Measurements from ENCODE around the gene TAMALIN. TPM values are rescaled to one million over a fixed set of nuclear protein-coding genes. Genes with fewer than 3 reads are reported as not detected.

The TAMALIN gene
- polyA plus RNA-seq, 2 of the 4 experiments (the other 2 are of a cell fraction): 0.30 to 0.35 TPM

DNA sequence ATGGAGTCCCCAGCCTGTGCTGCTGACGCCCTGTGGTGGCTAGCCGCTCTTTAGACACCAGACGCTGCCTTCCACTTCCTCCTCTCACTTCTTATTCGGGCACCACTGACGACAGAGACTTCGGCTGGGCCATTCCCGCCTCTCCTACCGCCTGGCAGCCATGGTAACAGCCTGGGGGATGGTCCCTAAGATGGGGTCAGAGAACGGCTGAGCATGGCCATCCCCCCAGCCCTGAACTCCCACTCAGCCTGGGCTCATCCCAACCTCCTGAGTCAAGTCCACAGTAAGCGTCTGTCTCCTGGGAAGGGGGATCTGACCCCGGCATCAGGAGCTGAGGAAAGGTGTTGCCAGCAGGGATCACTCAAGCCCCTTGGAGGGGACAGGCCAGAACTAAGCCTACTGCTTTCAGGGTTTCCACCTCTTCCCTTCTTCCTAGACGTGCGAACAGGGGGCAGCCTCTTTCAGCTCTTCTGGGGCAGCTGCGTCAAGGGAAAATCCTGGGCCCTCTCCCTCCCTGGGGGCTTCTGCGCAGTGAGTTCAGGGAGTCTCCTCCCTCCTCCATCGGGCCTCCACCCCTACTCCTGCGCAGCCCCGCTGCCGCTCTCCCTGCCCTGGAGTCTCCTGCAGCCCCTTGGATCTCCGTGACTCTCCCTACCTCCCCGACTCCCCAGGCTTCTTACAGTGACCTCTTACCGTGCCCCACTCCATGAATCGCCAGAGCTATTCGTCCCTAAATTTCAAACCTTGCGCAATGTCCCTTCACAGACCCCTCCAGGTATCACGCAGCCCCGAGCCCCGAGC lies 643 bp upstream of the TAMALIN start:
- H3K4me1 ChIP-seq: 0 out of 3 replicates have a peak, but pooled peaks cover 3% of the 10 kb centered on the region
- CTCF ChIA-PET: interaction anchor here (1.1 to 36.7 kb wide), 4 partner anchors 9 to 117 kb away, joined by 3 to 1544 read pairs (median 797); partner anchors contain the start of gene TAMALIN
- H3K4me3 ChIP-seq: peak overlapping the region; percentile 52
- POLR2A ChIA-PET: interaction anchor here (0.6 to 1.4 kb wide), 3 partner anchors 16 to 62 kb away, joined by 3 to 8 read pairs (median 4); no protein-coding TSS in a partner anchor
- FAIRE-seq (no peak), DNase-seq (ENCODE audit: low read depth in 1 of 2, low spot score in 1 of 2) (no peak), ATAC-seq (0 out of 6 replicates have a peak, but pooled peaks of 1 of the 2 experiments have one; percentile 2)
- WGBS (ENCODE audit: missing lambda C conversion rate): 72% methylated on average over 26 of the region's 28 CpGs
- peak overlapping the region; percentile 48 to 66; a peak in 4 of 6 replicates for H3K27ac ChIP-seq
- H3K9me3 ChIP-seq: no peaks in the 10 kb centered on the region
- peak overlapping the region; percentile 97 for H3K4me2 ChIP-seq
- TF ChIP-seq CEBPB (IDR thresholded peaks at IDR 0.05) (peak in 1 of 2 experiments; percentile 42; a peak in 1 of 4 replicates), HEYL (CRISPR knock-in tag; IDR thresholded peaks at IDR 0.05) (no peak), POLR2AphosphoS2 (conservative IDR thresholded peaks at IDR 0.05; ENCODE audit: low read length) (no peak), BHLHE40 (IDR thresholded peaks at IDR 0.05; ENCODE audit: low read depth, low read length) (no peak), KDM1A (IDR thresholded peaks at IDR 0.05; ENCODE audit: low read depth) (no peak)
- TF ChIP-seq, protein P1, sequence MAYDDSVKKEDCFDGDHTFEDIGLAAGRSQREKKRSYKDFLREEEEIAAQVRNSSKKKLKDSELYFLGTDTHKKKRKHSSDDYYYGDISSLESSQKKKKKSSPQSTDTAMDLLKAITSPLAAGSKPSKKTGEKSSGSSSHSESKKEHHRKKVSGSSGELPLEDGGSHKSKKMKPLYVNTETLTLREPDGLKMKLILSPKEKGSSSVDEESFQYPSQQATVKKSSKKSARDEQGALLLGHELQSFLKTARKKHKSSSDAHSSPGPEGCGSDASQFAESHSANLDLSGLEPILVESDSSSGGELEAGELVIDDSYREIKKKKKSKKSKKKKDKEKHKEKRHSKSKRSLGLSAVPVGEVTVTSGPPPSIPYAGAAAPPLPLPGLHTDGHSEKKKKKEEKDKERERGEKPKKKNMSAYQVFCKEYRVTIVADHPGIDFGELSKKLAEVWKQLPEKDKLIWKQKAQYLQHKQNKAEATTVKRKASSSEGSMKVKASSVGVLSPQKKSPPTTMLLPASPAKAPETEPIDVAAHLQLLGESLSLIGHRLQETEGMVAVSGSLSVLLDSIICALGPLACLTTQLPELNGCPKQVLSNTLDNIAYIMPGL (CRISPR knock-in tag; IDR thresholded peaks at IDR 0.05; ENCODE audit: borderline replicate concordance): no peak

DNA sequence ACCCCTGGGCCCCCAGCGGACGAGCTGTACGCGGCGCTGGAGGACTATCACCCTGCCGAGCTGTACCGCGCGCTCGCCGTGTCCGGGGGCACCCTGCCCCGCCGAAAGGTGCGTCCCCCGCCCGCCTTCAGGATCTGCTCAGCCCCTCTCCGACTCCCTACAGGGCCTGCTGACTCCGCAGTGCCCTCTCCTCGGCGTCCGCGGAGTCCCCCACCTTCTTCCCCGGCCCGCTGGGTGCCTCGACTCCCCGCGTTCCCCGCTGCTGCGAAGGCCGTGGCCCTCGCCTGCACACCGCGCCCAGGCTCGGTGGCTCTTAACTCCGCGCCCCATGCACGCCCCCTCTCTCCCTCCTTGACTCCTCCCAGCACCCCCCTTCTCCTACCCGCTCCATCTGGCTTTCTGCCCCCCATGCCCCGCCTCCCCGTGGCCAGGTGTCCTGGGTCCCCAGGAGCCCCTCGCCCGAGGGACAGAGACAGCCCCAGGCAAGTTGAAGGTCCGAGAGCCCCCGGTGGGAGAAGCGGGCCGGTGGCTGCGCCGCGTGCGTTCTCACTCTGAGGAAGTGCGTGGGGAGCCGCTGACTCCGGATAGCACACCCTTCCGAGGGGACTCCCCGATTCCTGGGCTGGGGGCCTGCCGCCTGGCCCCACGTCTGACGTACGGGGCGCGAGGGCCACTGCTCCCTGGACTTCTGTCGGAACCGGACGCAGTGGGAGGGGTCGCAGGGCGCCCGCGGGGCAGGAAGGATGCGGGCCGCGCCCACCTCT lies 594 bp downstream of the TAMALIN start:
- H3K9me3 ChIP-seq: no peaks in the 10 kb centered on the region
- H3K4me3 ChIP-seq: peak overlapping the region; percentile 52
- 88% methylated on average over 52 of the region's 72 CpGs for WGBS (ENCODE audit: missing lambda C conversion rate)
- peak overlapping the region; percentile 48 to 66; a peak in 4 of 6 replicates for H3K27ac ChIP-seq
- no peak for ATAC-seq
- H3K4me1 ChIP-seq: 0 out of 3 replicates have a peak, but pooled peaks cover 3% of the 10 kb centered on the region
- FAIRE-seq: no peak
- CTCF ChIA-PET: interaction anchor here (1.1 to 41.8 kb wide), 6 partner anchors 10 to 873 kb away, joined by 3 to 1730 read pairs (median 797); partner anchors contain the start of genes ATG101, NR4A1, SMIM41 and TAMALIN
- peak overlapping the region; percentile 97 for H3K4me2 ChIP-seq
- POLR2A ChIA-PET: interaction anchor here (1.4 kb wide), 1 partner anchor 16 kb away, joined by 8 read pairs; no protein-coding TSS in a partner anchor
- DNase-seq (ENCODE audit: low read depth in 1 of 2, low spot score in 1 of 2): no peak
- TF ChIP-seq ESRRA (IDR thresholded peaks at IDR 0.05; ENCODE audit: borderline replicate concordance, low read length) (no peak), POLR2A (IDR thresholded peaks at IDR 0.05; ENCODE audit: low read length) (no peak), EP300 (IDR thresholded peaks at IDR 0.05) (no peak), KDM1A (IDR thresholded peaks at IDR 0.05; ENCODE audit: low read depth) (no peak), TP53 (CRISPR knock-in tag; IDR thresholded peaks at IDR 0.05) (no peak), KDM5A (IDR thresholded peaks at IDR 0.05) (no peak)

DNA sequence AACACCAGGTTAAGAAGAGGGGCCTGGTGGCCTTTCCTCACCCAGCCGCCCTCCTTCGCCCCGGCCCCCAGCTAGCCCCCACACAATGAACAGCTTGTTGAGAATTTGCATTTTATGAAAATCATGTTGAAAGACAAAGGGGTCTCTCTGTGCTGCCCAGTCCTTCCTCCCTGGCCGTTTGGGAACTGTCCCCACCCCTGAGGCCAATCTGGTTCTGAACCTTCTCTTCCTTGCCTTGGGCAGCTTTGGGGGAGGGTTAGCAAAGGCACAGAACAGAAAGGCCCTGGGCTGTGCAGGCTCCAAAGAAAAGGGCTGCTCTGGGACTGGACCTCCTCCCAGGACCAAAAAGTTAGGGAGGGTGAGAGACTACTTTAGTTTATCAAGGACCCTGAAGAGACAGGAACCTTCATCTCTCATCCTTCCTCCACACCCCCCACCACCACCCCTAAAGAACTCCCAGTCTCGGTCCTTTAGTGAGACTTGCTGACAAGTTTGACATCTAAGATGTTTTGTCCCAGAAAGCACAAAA lies 1.3 kb downstream of the TAMALIN start:
- no peak overlapping the region for H3K27ac ChIP-seq
- H3K9me3 ChIP-seq: no peaks in the 10 kb centered on the region
- DNase-seq (ENCODE audit: low read depth in 1 of 2, low spot score in 1 of 2): no peak
- 78% methylated on average over 5 of the region's 5 CpGs for WGBS (ENCODE audit: missing lambda C conversion rate)
- no peak overlapping the region for H3K4me3 ChIP-seq
- POLR2A ChIA-PET: no interaction called here
- TF ChIP-seq ZC3H11A (IDR thresholded peaks at IDR 0.05) (no peak), HOXA7 (CRISPR knock-in tag; IDR thresholded peaks at IDR 0.05) (no peak)
- TF ChIP-seq, protein P2, sequence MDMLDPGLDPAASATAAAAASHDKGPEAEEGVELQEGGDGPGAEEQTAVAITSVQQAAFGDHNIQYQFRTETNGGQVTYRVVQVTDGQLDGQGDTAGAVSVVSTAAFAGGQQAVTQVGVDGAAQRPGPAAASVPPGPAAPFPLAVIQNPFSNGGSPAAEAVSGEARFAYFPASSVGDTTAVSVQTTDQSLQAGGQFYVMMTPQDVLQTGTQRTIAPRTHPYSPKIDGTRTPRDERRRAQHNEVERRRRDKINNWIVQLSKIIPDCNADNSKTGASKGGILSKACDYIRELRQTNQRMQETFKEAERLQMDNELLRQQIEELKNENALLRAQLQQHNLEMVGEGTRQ (IDR thresholded peaks at IDR 0.05): no peak
- TF ChIP-seq, protein P3, sequence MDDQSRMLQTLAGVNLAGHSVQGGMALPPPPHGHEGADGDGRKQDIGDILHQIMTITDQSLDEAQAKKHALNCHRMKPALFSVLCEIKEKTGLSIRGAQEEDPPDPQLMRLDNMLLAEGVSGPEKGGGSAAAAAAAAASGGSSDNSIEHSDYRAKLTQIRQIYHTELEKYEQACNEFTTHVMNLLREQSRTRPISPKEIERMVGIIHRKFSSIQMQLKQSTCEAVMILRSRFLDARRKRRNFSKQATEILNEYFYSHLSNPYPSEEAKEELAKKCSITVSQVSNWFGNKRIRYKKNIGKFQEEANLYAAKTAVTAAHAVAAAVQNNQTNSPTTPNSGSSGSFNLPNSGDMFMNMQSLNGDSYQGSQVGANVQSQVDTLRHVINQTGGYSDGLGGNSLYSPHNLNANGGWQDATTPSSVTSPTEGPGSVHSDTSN (IDR thresholded peaks at IDR 0.05): no peak
- CTCF ChIA-PET: interaction anchor here (1.3 to 41.8 kb wide), 4 partner anchors 11 to 872 kb away, joined by 3 to 1730 read pairs (median 1544); partner anchors contain the start of genes ATG101, NR4A1, SMIM41 and TAMALIN
- 0 out of 3 replicates have a peak, but pooled peaks cover 3% of the 10 kb centered on the region for H3K4me1 ChIP-seq
- no peak for ATAC-seq
- no peak for FAIRE-seq
- H3K4me2 ChIP-seq: no peak overlapping the region
